Stimulated activated CD8-positive, alpha-beta memory T cell treated with anti-CD3 and anti-CD28 coated beads, Interleukin-4, amount 100 ng/mL, for 24 hours (primary cell): ENCODE data around the gene SREK1.
"Not testable (repeated sequence)": the region's sequence is repeated elsewhere in the genome, so short reads cannot be mapped to it uniquely, and the experiment has no call there.

Source experiments
- DNase-seq: peaks from one replicate; pipeline ENCODE4 v3.0.0-alpha.2; 2020; ENCODE audit warnings: low read depth

Gene SREK1

DNA sequence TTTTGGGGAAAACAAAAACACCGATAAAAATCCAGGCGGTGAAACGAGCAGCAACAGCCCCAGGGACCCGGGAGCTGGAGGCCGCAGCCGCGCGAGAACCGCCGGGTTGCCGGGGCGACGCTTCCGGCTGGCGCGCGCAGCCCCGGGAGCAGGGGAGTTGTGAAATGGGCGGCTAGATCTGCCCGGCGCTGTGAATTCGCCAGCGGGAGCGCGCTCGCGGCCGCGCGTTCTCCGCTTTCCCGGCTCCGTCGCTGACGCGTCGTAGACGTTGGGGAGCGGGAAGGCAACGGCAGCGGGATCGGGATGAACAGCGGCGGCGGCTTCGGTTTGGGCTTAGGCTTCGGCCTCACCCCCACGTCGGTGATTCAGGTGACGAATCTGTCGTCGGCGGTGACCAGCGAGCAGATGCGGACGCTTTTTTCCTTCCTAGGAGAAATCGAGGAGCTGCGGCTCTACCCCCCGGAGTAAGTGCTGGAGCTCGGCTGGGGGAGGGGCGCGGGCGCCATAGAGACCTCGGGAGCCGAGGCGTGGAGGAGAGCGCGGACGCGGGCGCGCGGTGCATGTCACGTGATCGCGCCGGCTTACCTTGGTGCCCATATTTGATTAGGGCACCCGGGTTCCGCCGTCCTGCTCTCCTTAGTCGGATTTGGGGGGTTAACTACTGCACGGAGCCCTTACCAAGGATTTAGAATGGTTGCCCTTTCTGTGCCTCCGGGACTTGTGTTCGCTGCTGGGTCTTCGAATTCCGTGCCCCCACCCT is at the start of gene SREK1:
Gene SREK1, plus strand, starts transcription at position 227 of the 760 bp plus-strand sequence. Its CDS starts 77 bp downstream, at position 304.
- DNase-seq: peak; percentile 86

DNA sequence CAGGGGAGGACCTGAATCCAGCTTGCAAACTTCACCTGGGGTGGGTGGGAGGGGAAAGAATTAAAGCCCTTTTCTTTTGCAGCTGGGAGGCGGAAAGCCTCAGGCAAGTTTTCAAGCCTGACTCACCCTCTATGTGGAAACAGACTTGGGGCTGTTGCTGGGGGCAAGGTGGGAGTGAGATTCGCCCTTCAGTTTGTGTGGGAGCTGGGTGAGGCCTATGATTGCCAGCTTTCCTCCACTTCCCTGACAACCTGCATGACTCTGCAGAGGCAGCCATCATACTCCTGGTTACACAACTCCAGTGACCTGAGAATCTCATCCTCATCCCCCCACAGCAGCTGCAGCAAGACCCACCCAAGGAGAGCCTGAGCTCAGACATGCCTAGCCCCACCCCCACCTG is 43.2 kb upstream of the SREK1 start:
- no peak for DNase-seq

- no peak for DNase-seq
These were observed 30.9 kb upstream of the SREK1 start for GRCh38 chr5:66113160-66113559.

- DNase-seq: no peak
These were observed 25.8 kb upstream of the SREK1 start for GRCh38 chr5:66118304-66118703.

GRCh38 chr5:66122379-66123034 is 21.6 kb upstream of the SREK1 start:
- no peak for DNase-seq

DNA sequence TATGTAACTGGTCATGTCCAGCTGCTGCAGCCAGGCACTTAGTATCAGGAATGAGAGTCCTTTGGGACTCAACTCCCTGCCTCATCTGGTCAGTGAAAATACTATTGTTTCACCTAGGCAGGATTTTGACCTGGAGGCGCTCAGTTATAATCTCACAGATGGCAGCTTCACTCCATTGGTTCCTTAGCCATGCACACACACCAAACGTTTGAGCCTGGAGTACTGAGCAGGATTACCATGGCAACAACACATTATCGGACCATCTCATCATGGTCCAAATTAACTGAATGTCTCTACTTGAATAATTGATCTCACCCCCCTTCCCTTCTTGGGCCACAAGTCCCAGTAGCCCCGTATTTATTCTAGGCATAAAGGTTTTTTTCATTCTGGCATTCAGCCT is 15.0 kb upstream of the SREK1 start:
- DNase-seq: no peak

DNA sequence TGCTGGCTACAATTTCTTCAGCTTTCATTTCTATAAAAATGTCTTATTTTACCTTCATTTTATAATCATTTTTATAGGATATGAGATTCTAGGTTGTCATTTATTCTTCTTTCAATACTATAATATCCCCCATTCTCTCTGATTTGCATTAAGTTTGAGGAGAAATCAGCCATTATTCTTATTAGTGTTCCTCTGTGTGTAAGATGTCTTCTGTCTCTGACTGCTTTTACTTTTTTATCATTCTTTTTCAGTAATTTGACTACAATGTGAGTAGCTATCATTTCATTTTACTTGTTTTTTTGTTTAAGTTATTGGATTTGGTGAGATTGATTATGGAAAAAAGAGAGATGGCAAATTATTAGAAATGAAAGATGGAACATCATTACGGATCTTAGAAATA is 13.6 kb upstream of the SREK1 start:
- DNase-seq: no peak

DNA sequence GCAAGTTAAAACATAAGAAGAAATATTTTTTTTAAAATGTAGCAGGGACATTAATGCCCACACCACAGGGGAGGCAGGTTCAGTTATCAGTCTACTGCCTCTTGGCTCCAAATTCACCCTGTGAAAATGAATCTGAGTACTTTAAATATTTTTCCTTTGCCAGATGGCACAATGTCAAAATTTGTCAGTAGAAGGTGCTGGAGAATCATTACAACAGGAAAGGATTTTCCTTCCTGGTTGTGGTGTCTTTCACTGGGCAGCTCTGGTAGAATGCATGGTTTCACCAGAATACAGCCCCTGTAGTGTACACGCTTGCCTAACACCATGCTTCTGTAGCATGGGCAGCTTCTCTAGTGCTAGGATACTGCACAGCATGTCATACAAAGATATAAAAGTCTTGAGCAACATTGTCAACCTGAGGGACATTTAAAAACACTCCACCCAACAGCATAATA is 9.7 kb upstream of the SREK1 start:
- no peak for DNase-seq

- DNase-seq: no peak
These were observed 8.0 kb upstream of the SREK1 start for GRCh38 chr5:66136053-66136452.

- DNase-seq: not testable (repeated sequence)
These were observed 7.2 kb upstream of the SREK1 start for GRCh38 chr5:66136944-66137343.

GRCh38 chr5:66138637-66139317 is 5.3 kb upstream of the SREK1 start:
- no peak for DNase-seq

DNA sequence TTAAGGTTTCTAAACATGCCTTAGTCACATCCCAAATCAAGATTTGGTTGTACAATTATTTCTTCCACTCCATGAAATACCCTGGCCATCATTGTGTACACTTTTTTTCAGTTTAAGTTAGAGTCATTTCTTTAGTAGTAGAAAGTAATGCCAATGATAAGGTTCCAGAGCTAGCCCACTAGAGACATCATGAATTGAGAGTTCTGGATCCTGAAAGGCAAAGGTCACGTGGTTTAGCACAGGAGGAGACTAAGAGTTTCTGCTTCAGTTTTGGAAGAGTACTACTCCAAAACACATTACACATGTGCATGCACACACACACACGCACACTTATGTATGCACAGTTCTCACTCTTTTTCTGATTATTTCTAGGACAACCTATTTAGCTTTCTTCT is 4.8 kb upstream of the SREK1 start:
- no peak for DNase-seq

DNA sequence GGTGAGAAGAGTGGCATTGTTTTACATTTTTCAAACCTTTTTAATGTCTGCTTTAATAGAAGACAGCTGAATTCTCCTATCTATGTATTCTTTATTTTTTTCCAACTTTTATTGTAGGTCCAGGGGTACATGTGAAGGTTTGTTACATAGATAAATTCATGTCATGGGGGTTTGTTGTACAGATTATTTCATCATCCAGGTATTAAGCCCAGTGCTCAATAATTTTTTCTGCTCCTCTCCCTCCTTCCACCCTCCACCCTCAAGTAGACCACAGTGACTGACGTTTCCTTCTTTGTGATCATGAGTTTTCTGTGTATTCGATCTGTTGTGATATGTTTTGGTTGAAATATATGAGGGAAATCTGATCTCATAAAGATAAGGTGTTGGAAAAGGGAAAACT is 1.7 kb upstream of the SREK1 start:
- DNase-seq: no peak

- no peak for DNase-seq
These were observed 527 bp upstream of the SREK1 start for GRCh38 chr5:66143473-66144073.

GRCh38 chr5:66144834-66145390 is 812 bp downstream of the SREK1 start:
- DNase-seq: no peak

DNA sequence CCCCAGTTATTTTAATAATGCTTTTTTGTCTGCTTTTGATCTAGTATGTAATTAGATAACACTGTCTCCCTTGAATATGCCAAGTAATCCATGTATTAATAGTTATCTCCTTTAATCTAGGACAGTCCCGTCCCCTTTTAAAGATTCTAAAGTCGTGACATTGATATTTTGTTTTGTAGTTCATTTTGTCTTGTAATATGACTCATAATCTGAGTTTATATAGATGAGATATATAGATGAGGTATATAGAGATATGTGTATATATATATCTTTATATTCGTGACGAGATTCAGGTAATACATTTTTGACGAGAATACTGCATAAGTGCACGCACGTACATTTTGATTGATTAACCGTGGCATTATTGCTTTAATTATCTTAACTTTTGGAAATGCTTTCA is 1.6 kb downstream of the SREK1 start:
- DNase-seq: no peak

- DNase-seq: no peak
These were observed 5.8 kb downstream of the SREK1 start for GRCh38 chr5:66149950-66150349.

DNA sequence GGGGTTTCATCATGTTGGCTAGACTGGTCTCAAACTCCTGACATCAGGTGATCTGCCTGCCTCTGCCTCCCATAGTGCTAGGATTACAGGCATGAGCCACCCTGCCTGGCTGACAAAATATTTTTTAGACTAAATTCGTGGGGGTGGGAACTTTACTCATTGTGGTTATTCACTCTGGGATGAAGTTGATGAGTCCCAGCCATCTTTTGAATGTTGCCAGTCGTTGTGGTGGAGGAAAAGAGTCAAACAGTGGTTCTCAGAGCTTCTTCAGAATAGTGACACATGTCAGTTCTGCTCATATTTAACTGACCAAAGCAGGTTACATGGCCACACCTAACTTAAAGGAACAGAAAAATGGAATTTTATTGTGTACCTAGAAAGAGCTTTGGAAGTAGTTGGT is 6.9 kb downstream of the SREK1 start:
- DNase-seq: no peak

DNA sequence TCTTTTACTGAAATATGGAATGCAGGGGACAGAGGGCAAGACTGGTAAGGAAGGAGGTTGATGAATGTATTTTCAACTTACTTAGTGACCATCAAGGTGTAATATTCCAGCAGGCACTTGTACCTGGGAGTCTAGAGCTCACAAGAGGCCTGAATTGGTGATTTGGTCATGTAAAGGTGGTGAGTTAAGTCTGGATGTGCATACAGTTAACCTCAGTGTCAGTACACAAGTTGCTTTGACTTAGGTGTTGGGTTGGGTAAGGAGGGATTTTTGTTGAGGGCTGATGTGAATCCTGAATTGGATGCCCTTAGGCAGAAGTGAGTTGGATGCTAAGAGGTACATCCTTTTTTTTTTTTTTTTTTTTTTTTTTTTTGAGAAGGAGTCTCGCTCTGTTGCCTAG is 7.4 kb downstream of the SREK1 start:
- DNase-seq: no peak

DNA sequence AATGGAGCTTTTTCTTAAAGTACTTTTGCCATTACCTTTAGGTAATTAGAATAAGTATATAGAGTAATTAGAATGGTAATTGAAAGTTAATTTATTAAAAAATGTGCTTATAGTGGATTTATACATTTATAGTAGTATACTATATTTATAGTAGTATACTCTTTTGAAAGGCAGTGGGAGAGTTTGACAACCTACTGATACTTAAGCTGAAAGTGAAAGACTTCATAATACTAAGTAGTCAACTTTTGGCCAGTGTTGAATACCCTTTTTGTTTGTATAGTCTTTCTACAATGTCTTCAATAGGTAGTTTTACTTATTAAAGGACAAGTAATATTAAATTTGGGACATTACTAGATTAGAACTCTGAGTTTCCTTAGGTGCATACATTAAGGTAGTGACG is 12.9 kb downstream of the SREK1 start:
- no peak for DNase-seq

DNA sequence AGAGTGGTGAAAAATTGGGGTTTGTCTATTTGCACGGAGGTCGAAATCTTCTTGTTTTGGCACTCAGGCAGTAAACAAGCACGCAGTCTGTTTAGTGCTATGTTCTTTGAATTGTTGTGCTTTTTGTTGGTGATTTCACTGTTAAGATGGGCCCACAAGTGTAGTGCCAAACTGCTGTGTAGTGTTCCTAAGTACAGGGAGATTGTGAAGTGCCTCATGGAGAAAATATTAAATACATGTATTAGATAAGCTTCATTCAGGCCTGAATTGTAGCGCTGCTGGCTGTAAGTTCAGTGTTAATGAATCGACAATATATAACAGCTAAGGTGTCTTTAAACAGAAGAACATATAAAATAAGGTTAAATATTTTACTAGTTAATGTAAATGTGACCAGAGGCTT is 17.3 kb downstream of the SREK1 start:
- no peak for DNase-seq

DNA sequence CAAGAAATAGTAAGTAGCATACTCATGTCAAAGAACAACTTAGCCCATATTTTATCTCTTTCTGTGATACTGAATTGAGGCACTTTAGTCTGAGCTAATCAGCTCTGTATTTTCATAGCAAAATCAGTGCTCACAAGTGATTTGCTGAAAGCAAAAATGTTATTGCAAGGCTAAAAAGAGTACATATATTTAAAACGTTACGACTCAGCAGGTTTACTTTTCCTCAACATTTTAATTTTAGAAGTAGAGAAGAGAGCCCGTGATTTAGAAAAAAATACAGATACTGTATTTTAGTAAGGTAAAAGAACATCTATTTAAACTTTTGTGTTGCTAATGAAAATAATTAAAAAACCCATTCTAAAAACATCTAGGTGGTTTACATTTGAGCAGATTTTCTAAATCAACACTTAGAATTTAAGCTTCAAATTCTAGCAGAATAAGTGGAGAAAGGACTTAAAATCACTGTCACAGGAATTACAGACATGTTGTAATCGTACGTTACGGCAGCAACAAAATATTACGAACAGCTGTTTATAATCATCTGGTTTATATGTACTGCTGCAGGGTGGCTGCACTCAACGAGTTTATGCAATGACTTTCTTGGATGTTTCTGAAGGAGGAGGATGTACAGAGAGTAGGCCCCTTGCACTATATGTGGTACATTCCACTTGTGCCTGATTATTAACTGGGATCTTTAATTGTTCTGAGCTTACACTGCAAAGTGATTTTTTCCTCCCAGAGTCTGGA is 20.1 kb downstream of the SREK1 start:
- no peak for DNase-seq
